Progenitor cell of endocrine pancreas (in vitro differentiated cells): Measurements from ENCODE around the gene ADAMTSL2. TPM values are rescaled to one million over a fixed set of nuclear protein-coding genes. Genes with fewer than 3 reads are reported as not detected.

Source experiments
- DNase-seq: peaks from one replicate; pipeline ENCODE4 v3.0.0; 2021; ENCODE audit warnings: low spot score; ENCODE audit not compliant: unreplicated experiment
- H3K27ac Mint-ChIP-seq: 2 replicates; pipeline ENCODE4 v1.8.0; 2021; ENCODE audit warnings: mild to moderate bottlenecking, moderate library complexity, mixed read lengths
- H3K27me3 Mint-ChIP-seq: 2 replicates; pipeline ENCODE4 v1.8.0; 2021; ENCODE audit warnings: mixed read lengths
- H3K36me3 Mint-ChIP-seq: 2 replicates; pipeline ENCODE4 v1.8.0; 2022; ENCODE audit warnings: mixed read lengths; ENCODE audit not compliant: insufficient read depth
- H3K4me1 Mint-ChIP-seq: 2 replicates; pipeline ENCODE4 v1.8.0; 2021; ENCODE audit warnings: low read depth, mixed read lengths
- H3K4me3 Mint-ChIP-seq: 2 replicates; pipeline ENCODE4 v1.8.0; 2021; ENCODE audit warnings: low read depth, mild to moderate bottlenecking, moderate library complexity, mixed read lengths
- H3K9me3 Mint-ChIP-seq: 2 replicates; pipeline ENCODE4 v1.8.0; 2021; ENCODE audit warnings: low read depth, mixed read lengths
- CTCF ChIP-seq: fragments of 200-600 bp; sonication (generic); IDR thresholded peaks from one replicate; pipeline ENCODE4 v1.5.0; 2021; ENCODE audit warnings: antibody characterized with exemption, mild to moderate bottlenecking; ENCODE audit not compliant: unreplicated experiment
- total RNA-seq: library from RNA; stranded (reverse); gene quantifications from 2 replicates; pipeline ENCODE4 v1.2.1, GENCODE V29; 2021

The ADAMTSL2 gene
- total RNA-seq, 1 donor from 2014 or later = 0.14 TPM

DNA sequence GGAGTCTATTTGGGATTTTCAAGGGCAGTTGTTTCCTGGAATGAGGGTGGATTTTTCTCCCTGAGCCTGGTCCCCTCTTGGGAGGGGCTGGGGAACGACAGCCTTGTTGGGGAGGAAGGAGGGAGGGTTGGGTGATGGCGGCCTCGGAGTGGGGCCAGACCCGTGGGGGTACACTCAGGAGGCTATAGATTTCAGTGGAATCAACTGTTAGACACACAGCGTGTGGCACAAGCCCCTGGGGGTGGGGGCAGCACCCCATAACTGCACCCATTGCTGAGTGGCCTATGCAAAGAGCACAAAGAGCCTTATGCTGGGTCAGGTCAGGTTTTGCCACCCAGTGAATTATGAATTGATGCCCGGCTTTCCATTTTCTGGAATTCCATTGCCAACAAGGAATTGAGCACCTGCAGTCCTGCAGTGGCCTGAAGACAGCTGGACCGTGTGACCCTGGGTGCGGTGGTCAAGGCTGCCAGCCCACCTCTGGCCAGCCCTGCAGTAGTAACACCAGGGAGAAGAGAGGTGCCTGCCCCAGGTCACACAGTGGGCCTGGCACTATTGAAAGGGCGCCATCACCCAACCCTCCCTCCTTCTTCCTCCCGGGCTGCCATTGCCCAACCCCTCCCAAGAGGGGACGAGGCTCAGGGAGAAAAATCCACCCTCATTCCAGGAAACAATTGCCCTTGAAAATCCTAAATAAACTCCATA lies 18.1 kb upstream of the ADAMTSL2 start:
- Mint-ChIP-seq H3K4me1 (no peaks in the 10 kb centered on the region), H3K4me3 (no peak overlapping the region), H3K27me3 (peaks cover 8% of the 10 kb centered on the region), H3K9me3 (no peaks in the 10 kb centered on the region), H3K36me3 (no peaks in the 10 kb centered on the region), H3K27ac (no peak overlapping the region)
- DNase-seq = no peak
- no peak for TF ChIP-seq CTCF

- Mint-ChIP-seq H3K4me1 (no peaks in the 10 kb centered on the region), H3K9me3 (no peaks in the 10 kb centered on the region), H3K27ac (no peak overlapping the region), H3K27me3 (peaks cover 8% of the 10 kb centered on the region), H3K4me3 (no peak overlapping the region), H3K36me3 (no peaks in the 10 kb centered on the region)
- DNase-seq = no peak
- no peak for TF ChIP-seq CTCF
Observed at GRCh38 chr9:133516961-133517350, 17.5 kb upstream of the ADAMTSL2 start.

DNA sequence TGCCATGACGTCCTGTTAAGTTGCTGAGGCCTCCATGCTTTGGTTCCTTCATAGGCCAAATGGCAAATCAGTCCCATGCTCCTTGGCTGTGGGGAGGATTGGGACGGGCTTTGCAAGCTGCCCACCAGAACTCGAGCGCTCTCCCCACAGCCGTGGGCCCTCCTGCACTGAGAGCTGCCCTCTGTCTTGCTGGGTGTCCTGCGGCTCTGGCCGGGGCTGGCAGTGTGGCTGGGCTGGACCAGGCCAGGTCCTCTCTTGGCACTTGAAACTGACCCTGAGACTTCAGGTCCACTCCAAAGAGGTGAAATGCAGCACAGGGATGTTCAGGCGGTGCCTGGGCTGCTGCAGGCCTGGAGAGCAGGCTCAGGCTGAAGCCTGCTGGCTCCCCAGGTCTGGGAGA lies 16.8 kb upstream of the ADAMTSL2 start:
- Mint-ChIP-seq H3K36me3 (no peaks in the 10 kb centered on the region), H3K4me3 (no peak overlapping the region), H3K27ac (no peak overlapping the region), H3K4me1 (no peaks in the 10 kb centered on the region), H3K9me3 (no peaks in the 10 kb centered on the region), H3K27me3 (peaks cover 8% of the 10 kb centered on the region)
- DNase-seq = no peak
- TF ChIP-seq CTCF = no peak

- Mint-ChIP-seq H3K36me3 (no peaks in the 10 kb centered on the region), H3K9me3 (no peaks in the 10 kb centered on the region), H3K27me3 (peaks cover 13% of the 10 kb centered on the region), H3K4me1 (no peaks in the 10 kb centered on the region), H3K27ac (no peak overlapping the region), H3K4me3 (no peak overlapping the region)
- no peak for TF ChIP-seq CTCF
- DNase-seq = no peak
Observed at GRCh38 chr9:133518200-133518599, 16.3 kb upstream of the ADAMTSL2 start.

DNA sequence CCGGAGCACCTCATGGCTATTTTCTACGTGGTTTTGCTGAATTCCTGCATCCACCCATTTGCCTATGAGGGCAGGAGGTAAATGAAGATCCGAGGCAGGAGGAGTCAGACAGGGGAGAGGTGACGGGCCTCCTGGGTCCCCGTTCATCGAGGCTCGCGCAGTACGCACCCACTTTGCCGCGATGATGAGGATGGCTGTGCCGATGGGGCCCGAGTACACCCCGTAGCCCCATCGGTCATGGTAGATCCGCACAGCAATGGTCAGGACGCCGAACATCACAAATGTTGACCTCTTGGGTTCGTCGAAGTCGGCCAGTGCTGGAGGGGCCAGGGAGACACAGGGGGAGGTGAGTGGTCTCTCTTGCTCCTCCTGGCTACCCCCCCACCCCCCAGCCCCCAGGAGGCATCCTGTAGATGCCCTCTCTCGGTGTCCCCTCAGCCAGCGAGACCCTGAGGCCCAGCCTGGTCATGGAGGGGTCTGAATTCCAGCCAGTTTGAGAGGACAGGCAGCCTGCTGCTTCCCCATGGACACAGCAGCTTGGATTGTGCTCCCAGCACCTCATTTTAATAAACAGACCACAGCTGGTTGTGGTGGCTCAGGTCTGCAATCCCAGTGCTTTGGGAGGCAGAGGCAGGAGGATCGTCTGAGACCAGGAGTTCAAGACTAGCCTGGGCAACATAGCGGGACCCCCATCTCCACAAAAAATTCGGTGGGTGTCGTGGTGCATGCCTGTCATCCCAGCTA lies 15.6 kb upstream of the ADAMTSL2 start:
- no peak for DNase-seq
- Mint-ChIP-seq H3K27me3 (peaks cover 19% of the 10 kb centered on the region), H3K9me3 (no peaks in the 10 kb centered on the region), H3K27ac (no peak overlapping the region), H3K4me1 (no peaks in the 10 kb centered on the region), H3K4me3 (no peak overlapping the region), H3K36me3 (no peaks in the 10 kb centered on the region)
- no peak for TF ChIP-seq CTCF
